ENCODE measurements around the gene SOHLH1.

The SOHLH1 gene

GRCh38 chr9:135657416-135657815 lies 41.9 kb downstream of the SOHLH1 start:
- no peak overlapping the region for H3K27ac Mint-ChIP-seq
- no peaks in the 10 kb centered on the region for H3K4me1 Mint-ChIP-seq (ENCODE audit: low read depth)
- intact Hi-C loops (cut with micrococcal nuclease), result no loop called here
- no peaks in the 10 kb centered on the region for H3K36me3 Mint-ChIP-seq (ENCODE audit: low read depth)
- H3K27me3 Mint-ChIP-seq, result peaks cover 4% of the 10 kb centered on the region
- no peak overlapping the region for H3K4me3 Mint-ChIP-seq
- H3K9me3 Mint-ChIP-seq, result peaks cover 8% of the 10 kb centered on the region

DNA sequence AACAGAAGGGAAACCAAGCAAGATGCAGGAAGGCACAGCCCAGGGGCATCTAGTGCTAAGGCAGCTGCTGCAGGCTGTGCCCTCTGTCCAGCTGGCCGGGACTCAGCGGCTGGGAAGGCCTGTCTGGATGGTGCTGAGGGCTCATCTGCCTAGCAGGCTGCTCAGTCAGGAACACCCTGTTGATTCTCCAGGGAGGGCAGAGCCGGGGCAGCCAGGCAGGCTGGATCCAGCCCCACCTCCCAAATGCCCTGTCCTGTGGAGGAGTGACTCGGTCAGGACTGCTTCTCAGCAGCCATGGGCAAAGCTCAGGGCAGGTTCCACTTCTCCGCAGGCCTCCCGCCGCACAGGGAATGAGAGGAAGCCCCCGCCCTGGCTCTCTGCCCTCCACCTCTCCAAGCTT lies 44.0 kb downstream of the SOHLH1 start:
- H3K27me3 Mint-ChIP-seq, result peaks cover 4% of the 10 kb centered on the region
- no peaks in the 10 kb centered on the region for H3K4me1 Mint-ChIP-seq (ENCODE audit: low read depth)
- no peak overlapping the region for H3K4me3 Mint-ChIP-seq
- peaks cover 25% of the 10 kb centered on the region for H3K9me3 Mint-ChIP-seq
- no peaks in the 10 kb centered on the region for H3K36me3 Mint-ChIP-seq (ENCODE audit: low read depth)
- intact Hi-C loops (cut with micrococcal nuclease), result no loop called here
- no peak overlapping the region for H3K27ac Mint-ChIP-seq

GRCh38 chr9:135650408-135650807 lies 48.9 kb downstream of the SOHLH1 start:
- peaks cover 4% of the 10 kb centered on the region for H3K27me3 Mint-ChIP-seq
- no peaks in the 10 kb centered on the region for H3K36me3 Mint-ChIP-seq (ENCODE audit: low read depth)
- no peaks in the 10 kb centered on the region for H3K4me1 Mint-ChIP-seq (ENCODE audit: low read depth)
- H3K9me3 Mint-ChIP-seq, result peaks cover 73% of the 10 kb centered on the region
- intact Hi-C loops (cut with micrococcal nuclease), result no loop called here
- H3K4me3 Mint-ChIP-seq, result no peak overlapping the region
- H3K27ac Mint-ChIP-seq, result no peak overlapping the region

GRCh38 chr9:135649508-135649907 lies 49.8 kb downstream of the SOHLH1 start:
- Mint-ChIP-seq H3K27ac (no peak overlapping the region), H3K9me3 (peaks cover 82% of the 10 kb centered on the region), H3K36me3 (ENCODE audit: low read depth) (no peaks in the 10 kb centered on the region), H3K27me3 (peaks cover 2% of the 10 kb centered on the region), H3K4me3 (no peak overlapping the region), H3K4me1 (ENCODE audit: low read depth) (no peaks in the 10 kb centered on the region)
- intact Hi-C loops (cut with micrococcal nuclease), result no loop called here

- peaks cover 2% of the 10 kb centered on the region for H3K27me3 Mint-ChIP-seq
- H3K4me3 Mint-ChIP-seq, result no peak overlapping the region
- H3K36me3 Mint-ChIP-seq (ENCODE audit: low read depth), result no peaks in the 10 kb centered on the region
- H3K27ac Mint-ChIP-seq, result no peak overlapping the region
- intact Hi-C loops (cut with micrococcal nuclease), result no loop called here
- no peaks in the 10 kb centered on the region for H3K4me1 Mint-ChIP-seq (ENCODE audit: low read depth)
- H3K9me3 Mint-ChIP-seq, result peaks cover 90% of the 10 kb centered on the region
These were observed 50.5 kb downstream of the SOHLH1 start for GRCh38 chr9:135648494-135649410.

DNA sequence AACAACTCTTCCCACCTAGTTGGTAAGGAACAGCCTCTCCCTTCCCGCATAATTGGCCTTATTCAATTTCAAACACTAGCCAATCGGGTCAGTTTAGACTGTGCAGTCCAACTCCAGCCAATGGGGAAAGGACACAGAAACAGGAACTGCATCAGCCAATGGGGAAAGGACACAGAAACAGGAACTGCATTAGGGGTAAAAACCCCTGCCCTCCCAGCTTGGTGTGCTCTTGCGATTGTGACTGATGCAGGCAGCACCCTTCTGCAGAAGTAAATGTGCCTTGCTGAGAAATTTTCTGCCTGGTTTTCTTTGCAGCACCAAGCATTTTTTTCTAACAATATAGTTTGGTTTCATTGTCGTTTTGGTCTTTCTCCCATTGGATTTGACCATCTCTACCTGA lies 51.4 kb downstream of the SOHLH1 start:
- intact Hi-C loops (cut with micrococcal nuclease), result no loop called here
- no peaks in the 10 kb centered on the region for H3K4me1 Mint-ChIP-seq (ENCODE audit: low read depth)

GRCh38 chr9:135644631-135645218 lies 54.6 kb downstream of the SOHLH1 start:
- Mint-ChIP-seq H3K4me3 (no peak overlapping the region), H3K9me3 (peaks cover 63% of the 10 kb centered on the region), H3K36me3 (ENCODE audit: low read depth) (no peaks in the 10 kb centered on the region), H3K27ac (no peak overlapping the region), H3K4me1 (ENCODE audit: low read depth) (no peaks in the 10 kb centered on the region), H3K27me3 (no peaks in the 10 kb centered on the region)
- intact Hi-C loops (cut with micrococcal nuclease), result no loop called here

More for the DNA sequence above, 51.4 kb downstream of the SOHLH1 start:
- H3K36me3 Mint-ChIP-seq (ENCODE audit: low read depth), result no peaks in the 10 kb centered on the region
- no peaks in the 10 kb centered on the region for H3K27me3 Mint-ChIP-seq
- no peak overlapping the region for H3K4me3 Mint-ChIP-seq
- H3K9me3 Mint-ChIP-seq, result peaks cover 89% of the 10 kb centered on the region
- no peak overlapping the region for H3K27ac Mint-ChIP-seq
